ENCODE data around the gene DYNLT4.

The DYNLT4 gene

GRCh38 chr1:44806704-44807363, at the start of gene DYNLT4:
TSS of gene DYNLT4 (minus strand) at chr1:44807351. CDS start at chr1:44806668, 683 bp downstream.
- Histone ChIP-seq H3K27ac (peak within 1 kb of the TSS; percentile 82 to 100 (median 97)), H3K4me3 (peak within 1 kb of the TSS in 3 of 7 experiments; percentile 0 to 3 (median 1))

- no peak overlapping the region for H3K27ac ChIP-seq
- no peak overlapping the region for H3K4me3 ChIP-seq
These were observed 48.6 kb upstream of the DYNLT4 start for GRCh38 chr1:44855742-44856141.

GRCh38 chr1:44854970-44855369, 47.8 kb upstream of the DYNLT4 start:
- Histone ChIP-seq H3K27ac (no peak overlapping the region), H3K4me3 (no peak overlapping the region)

GRCh38 chr1:44853201-44853600, 46.0 kb upstream of the DYNLT4 start:
- H3K27ac ChIP-seq: no peak overlapping the region
- H3K4me3 ChIP-seq: no peak overlapping the region

- Histone ChIP-seq H3K4me3 (no peak overlapping the region), H3K27ac (peak overlapping the region in 2 of 21 experiments; percentile 35 to 88)
These were observed 44.2 kb upstream of the DYNLT4 start for GRCh38 chr1:44851308-44851707.

GRCh38 chr1:44849575-44850132, 42.5 kb upstream of the DYNLT4 start:
- H3K4me3 ChIP-seq: no peak overlapping the region
- peak overlapping the region in 8 of 21 experiments; percentile 15 to 88 (median 38) for H3K27ac ChIP-seq

- H3K27ac ChIP-seq: peak overlapping the region in 8 of 21 experiments; percentile 15 to 88 (median 38)
- H3K4me3 ChIP-seq: no peak overlapping the region
These were observed 41.5 kb upstream of the DYNLT4 start for GRCh38 chr1:44848456-44849181.

GRCh38 chr1:44847845-44848244, 40.7 kb upstream of the DYNLT4 start:
- Histone ChIP-seq H3K4me3 (no peak overlapping the region), H3K27ac (peak overlapping the region in 2 of 21 experiments; percentile 70 to 88)

- Histone ChIP-seq H3K4me3 (no peak overlapping the region), H3K27ac (peak overlapping the region in 1 of 21 experiments; percentile 4)
These were observed 39.8 kb upstream of the DYNLT4 start for GRCh38 chr1:44846985-44847384.

- Histone ChIP-seq H3K4me3 (peak within 1 kb of the TSS; percentile 20 to 50 (median 41)), H3K27ac (peak within 1 kb of the TSS in 15 of 21 experiments; percentile 8 to 88 (median 65))
These were observed 35.9 kb upstream of the DYNLT4 start, which contains the start of gene PTCH2 for GRCh38 chr1:44842862-44843655. TSS of gene PTCH2 (minus strand) at chr1:44843253. CDS start at chr1:44842932, 321 bp downstream.

- peak overlapping the region in 15 of 21 experiments; percentile 8 to 88 (median 65) for H3K27ac ChIP-seq
- peak overlapping the region; percentile 20 to 50 (median 41) for H3K4me3 ChIP-seq
These were observed 35.3 kb upstream of the DYNLT4 start for GRCh38 chr1:44842486-44842861.

GRCh38 chr1:44839576-44839975, 32.4 kb upstream of the DYNLT4 start:
- peak overlapping the region in 2 of 21 experiments; percentile 82 to 88 for H3K27ac ChIP-seq
- H3K4me3 ChIP-seq: peak overlapping the region in 1 of 7 experiments; percentile 50

GRCh38 chr1:44838294-44838693, 31.1 kb upstream of the DYNLT4 start:
- Histone ChIP-seq H3K27ac (peak overlapping the region in 2 of 21 experiments; percentile 47 to 88), H3K4me3 (peak overlapping the region in 1 of 7 experiments; percentile 50)

- H3K4me3 ChIP-seq: no peak overlapping the region
- peak overlapping the region in 2 of 21 experiments; percentile 26 to 57 for H3K27ac ChIP-seq
These were observed 28.9 kb upstream of the DYNLT4 start for GRCh38 chr1:44835738-44836675.

- Histone ChIP-seq H3K4me3 (no peak overlapping the region), H3K27ac (peak overlapping the region in 1 of 21 experiments; percentile 49)
These were observed 27.2 kb upstream of the DYNLT4 start for GRCh38 chr1:44834328-44834727.

- H3K27ac ChIP-seq: peak overlapping the region in 1 of 21 experiments; percentile 60
- no peak overlapping the region for H3K4me3 ChIP-seq
These were observed 25.0 kb upstream of the DYNLT4 start for GRCh38 chr1:44832056-44832705.

- no peak overlapping the region for H3K4me3 ChIP-seq
- H3K27ac ChIP-seq: peak overlapping the region in 1 of 21 experiments; percentile 60
These were observed 24.4 kb upstream of the DYNLT4 start for GRCh38 chr1:44831516-44831915.

- no peak overlapping the region for H3K4me3 ChIP-seq
- H3K27ac ChIP-seq: peak overlapping the region in 1 of 21 experiments; percentile 50
These were observed 23.8 kb upstream of the DYNLT4 start for GRCh38 chr1:44830900-44831304.

Data from skin epidermis (tissue), 12 donors.